AG09309 (cell line): Measurements from ENCODE around the gene IL15.
A peak's percentile ranks its signal among the peaks of the same experiment; 100 is the strongest.
"Not testable (repeated sequence)": the region's sequence is repeated elsewhere in the genome, so short reads cannot be mapped to it uniquely, and the experiment has no call there.

Experiments
- DNase-seq: peaks from one replicate; pipeline ENCODE4 v3.0.0-alpha.2; 2010; ENCODE audit warnings: low read depth
- H3K4me3 ChIP-seq: 2 replicates; pipeline ENCODE4 v1.5.1; 2011; ENCODE audit warnings: mild to moderate bottlenecking, low read depth, low read length, moderate library complexity; ENCODE audit not compliant: control insufficient read depth
- TF ChIP-seq, protein P1 (sequence below): IDR thresholded peaks from 2 replicates; pipeline ENCODE4 v1.5.1; 2011; ENCODE audit warnings: mild to moderate bottlenecking, low read depth, low read length, inconsistent platforms; ENCODE audit not compliant: insufficient read depth, control insufficient read depth; ENCODE audit errors: missing control alignments

IL15 gene

DNA sequence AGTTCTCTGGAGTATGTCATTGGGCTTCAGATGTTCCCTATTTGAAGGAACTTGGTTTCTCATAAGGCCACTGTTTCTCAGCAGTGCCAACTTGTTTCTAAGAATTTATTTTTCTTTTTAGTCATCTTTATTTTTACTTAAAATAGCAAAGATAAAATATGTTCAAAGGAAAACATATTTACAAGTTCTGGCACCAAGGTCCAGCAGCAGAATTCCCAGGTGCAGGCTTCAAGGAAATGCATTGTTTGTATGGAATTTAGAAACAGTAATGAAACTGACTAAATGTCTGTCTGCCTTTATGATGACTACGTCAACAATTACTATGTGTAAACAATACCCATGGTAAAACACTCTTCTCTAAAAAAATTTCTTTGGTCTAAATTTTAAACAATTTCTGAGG lies 109.6 kb downstream of the IL15 start:
- H3K4me3 ChIP-seq: no peak overlapping the region
- TF ChIP-seq, protein P1, sequence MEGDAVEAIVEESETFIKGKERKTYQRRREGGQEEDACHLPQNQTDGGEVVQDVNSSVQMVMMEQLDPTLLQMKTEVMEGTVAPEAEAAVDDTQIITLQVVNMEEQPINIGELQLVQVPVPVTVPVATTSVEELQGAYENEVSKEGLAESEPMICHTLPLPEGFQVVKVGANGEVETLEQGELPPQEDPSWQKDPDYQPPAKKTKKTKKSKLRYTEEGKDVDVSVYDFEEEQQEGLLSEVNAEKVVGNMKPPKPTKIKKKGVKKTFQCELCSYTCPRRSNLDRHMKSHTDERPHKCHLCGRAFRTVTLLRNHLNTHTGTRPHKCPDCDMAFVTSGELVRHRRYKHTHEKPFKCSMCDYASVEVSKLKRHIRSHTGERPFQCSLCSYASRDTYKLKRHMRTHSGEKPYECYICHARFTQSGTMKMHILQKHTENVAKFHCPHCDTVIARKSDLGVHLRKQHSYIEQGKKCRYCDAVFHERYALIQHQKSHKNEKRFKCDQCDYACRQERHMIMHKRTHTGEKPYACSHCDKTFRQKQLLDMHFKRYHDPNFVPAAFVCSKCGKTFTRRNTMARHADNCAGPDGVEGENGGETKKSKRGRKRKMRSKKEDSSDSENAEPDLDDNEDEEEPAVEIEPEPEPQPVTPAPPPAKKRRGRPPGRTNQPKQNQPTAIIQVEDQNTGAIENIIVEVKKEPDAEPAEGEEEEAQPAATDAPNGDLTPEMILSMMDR: no peak
- no peak for DNase-seq

DNA sequence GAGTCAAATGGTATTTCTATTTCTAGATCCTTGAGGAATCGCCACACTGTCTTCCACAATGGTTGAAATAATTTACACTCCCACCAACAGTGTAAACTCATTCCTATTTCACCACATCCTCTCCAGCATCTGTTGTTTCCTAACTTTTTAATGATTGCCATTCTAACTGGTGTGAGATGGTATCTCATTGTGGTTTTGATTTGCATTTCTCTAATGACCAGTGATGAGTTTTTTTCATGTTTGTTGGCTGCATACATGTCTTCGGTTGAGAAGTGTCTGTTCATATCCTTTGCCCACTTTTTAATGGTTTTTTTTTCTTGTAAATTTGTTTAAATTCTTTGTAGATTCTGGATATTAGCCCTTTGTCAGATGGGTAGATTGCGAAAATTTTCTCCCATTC lies 115.4 kb downstream of the IL15 start:
- not testable (repeated sequence) for H3K4me3 ChIP-seq, DNase-seq

DNA sequence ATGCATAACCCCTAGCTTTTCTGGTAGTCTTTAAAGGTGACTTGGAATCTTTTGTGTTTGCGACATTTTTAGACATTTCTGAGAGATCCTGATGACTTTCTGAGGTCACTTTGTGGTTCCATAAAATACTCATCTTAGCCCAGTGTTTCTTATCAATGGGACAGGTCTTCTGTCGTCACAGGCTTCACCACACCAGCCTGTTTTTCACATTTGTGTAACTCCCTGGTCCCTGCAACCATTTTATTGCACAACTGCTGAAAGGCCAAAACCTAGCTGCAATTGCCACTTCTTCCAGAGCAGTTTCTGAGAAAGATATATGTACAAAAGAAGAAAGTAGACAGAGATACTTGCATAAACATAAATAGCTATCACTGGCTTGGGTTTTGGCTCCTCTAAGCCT lies 120.9 kb downstream of the IL15 start:
- TF ChIP-seq, protein P1: no peak
- no peak for DNase-seq
- no peak overlapping the region for H3K4me3 ChIP-seq

DNA sequence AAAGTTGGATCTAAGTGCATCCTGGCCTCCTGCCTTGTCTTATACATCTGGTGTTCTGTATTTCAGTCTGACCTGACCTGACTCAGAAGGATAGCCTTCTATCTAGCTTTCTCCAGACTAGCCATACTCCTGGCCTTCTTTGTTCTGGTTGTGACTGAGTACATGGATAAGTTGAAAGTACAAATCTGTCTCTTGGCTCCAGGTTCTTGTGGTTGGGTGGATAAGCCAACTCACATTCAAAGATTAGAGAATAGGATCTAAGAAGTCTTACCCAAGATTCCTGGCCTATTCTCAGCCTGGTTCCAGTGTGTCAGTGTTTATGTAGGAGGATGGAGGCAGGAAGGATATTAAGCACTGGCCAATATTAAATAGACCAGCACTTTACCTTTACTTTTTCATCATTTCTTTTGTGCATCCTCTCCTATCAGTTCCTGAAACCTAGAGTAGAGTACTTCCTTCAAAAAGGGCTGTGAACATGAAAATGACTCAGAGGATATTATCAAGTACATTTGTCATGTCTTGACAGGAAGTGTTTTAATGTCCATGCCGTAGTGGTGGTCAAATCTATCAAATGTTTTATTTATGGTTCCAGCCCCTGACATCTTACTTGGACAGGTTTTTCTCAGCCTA lies 123.5 kb downstream of the IL15 start:
- H3K4me3 ChIP-seq: no peak overlapping the region
- TF ChIP-seq, protein P1: no peak
- DNase-seq: no peak

DNA sequence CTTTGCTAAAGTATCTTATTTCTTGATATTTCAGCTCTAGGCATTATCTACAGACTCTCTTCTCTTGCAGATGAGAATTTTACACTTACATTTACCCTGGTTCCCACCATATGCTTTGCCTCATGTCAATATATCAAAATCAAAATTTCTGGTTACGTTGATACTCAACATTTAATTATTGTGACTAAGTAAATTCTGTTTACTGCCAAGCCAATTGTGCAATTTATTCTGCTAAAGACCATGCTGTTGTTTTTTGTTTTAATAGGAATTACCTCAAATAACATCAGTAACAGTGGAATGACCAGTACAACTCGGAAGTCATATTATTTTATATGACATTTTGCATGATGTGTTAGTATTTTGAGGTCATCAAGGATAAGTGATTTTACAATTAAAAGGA lies 125.5 kb downstream of the IL15 start:
- no peak for DNase-seq
- TF ChIP-seq, protein P1: no peak
- no peak overlapping the region for H3K4me3 ChIP-seq

DNA sequence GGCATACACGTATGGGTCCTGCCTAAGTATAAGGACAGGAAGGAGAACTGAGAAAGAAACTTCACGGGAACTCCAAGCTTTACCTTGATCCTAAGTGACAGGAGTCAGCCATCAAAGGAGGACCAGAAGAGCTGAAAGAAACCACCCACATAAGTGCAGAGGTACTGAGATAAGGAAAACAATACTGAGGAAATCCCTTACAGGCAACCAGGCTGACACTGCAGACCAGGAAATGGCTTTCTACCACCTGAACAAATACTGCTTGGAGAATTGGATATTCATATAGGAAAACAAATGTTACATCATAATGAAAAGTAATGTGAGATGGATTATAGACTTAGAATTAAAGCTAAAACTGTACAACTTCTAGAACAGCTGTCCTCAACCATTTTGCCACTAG lies 127.0 kb downstream of the IL15 start:
- no peak overlapping the region for H3K4me3 ChIP-seq
- TF ChIP-seq, protein P1: no peak

DNA sequence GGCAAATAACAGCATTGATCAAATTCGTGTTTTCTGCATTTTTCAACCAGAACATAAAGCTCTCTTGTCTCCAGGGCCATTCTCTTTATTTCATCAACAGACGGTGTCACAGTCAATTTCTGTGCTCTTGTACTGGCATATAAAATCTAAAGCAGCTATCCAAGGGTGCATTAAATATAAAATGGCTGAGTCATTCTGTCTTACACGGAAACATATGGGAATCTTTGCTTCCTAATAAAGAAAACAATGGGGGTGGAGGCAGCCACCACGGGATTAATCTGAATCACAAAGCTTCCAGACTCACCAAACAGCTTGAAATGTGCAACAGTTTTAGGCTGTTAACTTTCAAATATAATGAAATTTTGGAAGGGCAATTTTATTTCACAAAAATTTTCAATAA lies 132.6 kb downstream of the IL15 start:
- no peak overlapping the region for H3K4me3 ChIP-seq
- peak; percentile 57 for DNase-seq
- TF ChIP-seq, protein P1: no peak

More for the DNA sequence above, 127.0 kb downstream of the IL15 start:
- DNase-seq: no peak
